Loucy (cell line): ENCODE measurements around the gene CYBA.

Source experiments
- H2AFZ ChIP-seq: fragments of 200-600 bp; sonication (generic); 2 replicates; pipeline ENCODE4 v1.6.0; 2016; ENCODE audit warnings: antibody characterized with exemption, mild to moderate bottlenecking, low read length, moderate library complexity
- H3F3A ChIP-seq: fragments of 200-600 bp; 2 replicates; pipeline ENCODE4 v1.6.0; 2016; ENCODE audit warnings: antibody characterized with exemption, low read depth, mild to moderate bottlenecking
- H3K27me3 ChIP-seq: fragments of 200-600 bp; sonication (generic); 2 replicates; pipeline ENCODE4 v1.6.1; 2014; ENCODE audit warnings: low read length, mild to moderate bottlenecking; ENCODE audit not compliant: insufficient read depth, poor library complexity, severe bottlenecking
- H3K36me3 ChIP-seq: fragments of 200-600 bp; sonication (generic); 2 replicates; pipeline ENCODE4 v1.6.1; 2016; ENCODE audit warnings: low read length; ENCODE audit not compliant: insufficient read depth
- H3K4me1 ChIP-seq: fragments of 200-600 bp; sonication (generic); 2 replicates; pipeline ENCODE4 v1.5.1; 2014; ENCODE audit warnings: low read length, mild to moderate bottlenecking; ENCODE audit not compliant: insufficient read depth, poor library complexity, severe bottlenecking
- H3K4me2 ChIP-seq: fragments of 200-600 bp; sonication (generic); 2 replicates; pipeline ENCODE4 v1.6.0; 2014; ENCODE audit warnings: antibody characterized with exemption, low read length, low read depth, mild to moderate bottlenecking; ENCODE audit not compliant: poor library complexity, severe bottlenecking
- H3K4me3 ChIP-seq: fragments of 200-600 bp; sonication (generic); 2 replicates; pipeline ENCODE4 v1.5.1; 2014; ENCODE audit warnings: low read length, mild to moderate bottlenecking, mixed read lengths; ENCODE audit not compliant: poor library complexity, severe bottlenecking
- H3K79me2 ChIP-seq: fragments of 200-600 bp; sonication (generic); 2 replicates; pipeline ENCODE4 v1.6.1; 2014; ENCODE audit warnings: low read length; ENCODE audit not compliant: insufficient read depth
- H3K9ac ChIP-seq: fragments of 200-600 bp; sonication (generic); 2 replicates; pipeline ENCODE4 v1.6.0; 2014; ENCODE audit warnings: mild to moderate bottlenecking, low read depth, low read length, moderate library complexity; ENCODE audit not compliant: poor library complexity, severe bottlenecking
- H3K9me2 ChIP-seq: fragments of 200-600 bp; sonication (generic); replicated peaks from 2 replicates; pipeline ENCODE4 v1.6.1; 2016; ENCODE audit warnings: low read depth, low read length, mixed read lengths
- H3K9me3 ChIP-seq: fragments of 200-600 bp; sonication (generic); 2 replicates; pipeline ENCODE4 v1.6.1; 2014; ENCODE audit warnings: mild to moderate bottlenecking, antibody characterized with exemption, low read length, low read depth; ENCODE audit not compliant: insufficient read depth
- H4K20me1 ChIP-seq: fragments of 200-600 bp; sonication (generic); 2 replicates; pipeline ENCODE4 v1.6.0; 2014; ENCODE audit warnings: antibody characterized with exemption, low read length, mild to moderate bottlenecking; ENCODE audit not compliant: insufficient read depth, poor library complexity, severe bottlenecking
- EZH2phosphoT487 ChIP-seq: fragments of 200-600 bp; IDR thresholded peaks from 2 replicates; pipeline ENCODE4 v1.6.1; 2018; ENCODE audit warnings: antibody characterized with exemption, mild to moderate bottlenecking, moderate library complexity, borderline replicate concordance
- TF ChIP-seq, protein P1 (sequence below): fragments of 200-600 bp; sonication (generic); conservative IDR thresholded peaks from 2 replicates; pipeline ENCODE4 v1.5.1; 2014; ENCODE audit warnings: mild to moderate bottlenecking, antibody characterized with exemption, low read length

Gene CYBA

DNA sequence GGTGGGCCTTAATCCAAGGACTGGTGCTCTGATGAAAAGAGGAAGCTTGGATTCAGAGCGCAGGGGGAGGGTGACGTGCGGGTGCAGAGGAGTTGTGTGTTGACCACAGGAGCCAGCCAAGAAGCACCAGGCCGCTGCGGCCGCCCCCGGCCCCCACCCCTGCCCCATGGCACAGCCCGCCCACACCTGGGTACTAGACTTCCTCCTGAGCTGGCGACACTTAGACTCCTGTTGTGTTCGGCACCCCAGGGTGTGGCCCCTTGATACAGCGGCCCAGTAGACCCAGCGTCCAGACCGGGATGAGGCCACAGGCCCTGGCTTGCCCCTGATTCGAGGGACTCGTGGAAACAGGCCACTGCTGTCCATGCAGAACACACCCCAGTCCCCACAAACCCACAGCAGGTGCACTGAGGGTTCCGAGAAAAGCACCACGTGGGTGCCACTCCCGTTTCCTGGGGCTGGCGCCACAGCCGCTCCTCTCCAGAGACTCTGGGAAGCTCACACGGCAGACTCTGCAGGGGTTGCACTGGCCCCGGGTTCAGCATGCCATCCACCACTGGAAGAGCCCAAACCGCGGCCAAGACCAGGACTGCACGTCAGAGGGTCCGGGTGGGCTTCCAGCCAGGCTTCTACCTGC, 41.2 kb upstream of the CYBA start:
- Histone ChIP-seq H3K9me3 (no peaks in the 10 kb centered on the region), H3K79me2 (no peaks in the 10 kb centered on the region), H3K9me2 (no peaks in the 10 kb centered on the region), H3K36me3 (no peaks in the 10 kb centered on the region), H3K4me2 (no peak overlapping the region), H4K20me1 (no peaks in the 10 kb centered on the region), H3K4me3 (no peak overlapping the region), H2AFZ (no peak overlapping the region), H3K4me1 (no peaks in the 10 kb centered on the region), H3K27me3 (no peaks in the 10 kb centered on the region), H3F3A (no peaks in the 10 kb centered on the region), H3K9ac (no peak overlapping the region)
- TF ChIP-seq, protein P1, sequence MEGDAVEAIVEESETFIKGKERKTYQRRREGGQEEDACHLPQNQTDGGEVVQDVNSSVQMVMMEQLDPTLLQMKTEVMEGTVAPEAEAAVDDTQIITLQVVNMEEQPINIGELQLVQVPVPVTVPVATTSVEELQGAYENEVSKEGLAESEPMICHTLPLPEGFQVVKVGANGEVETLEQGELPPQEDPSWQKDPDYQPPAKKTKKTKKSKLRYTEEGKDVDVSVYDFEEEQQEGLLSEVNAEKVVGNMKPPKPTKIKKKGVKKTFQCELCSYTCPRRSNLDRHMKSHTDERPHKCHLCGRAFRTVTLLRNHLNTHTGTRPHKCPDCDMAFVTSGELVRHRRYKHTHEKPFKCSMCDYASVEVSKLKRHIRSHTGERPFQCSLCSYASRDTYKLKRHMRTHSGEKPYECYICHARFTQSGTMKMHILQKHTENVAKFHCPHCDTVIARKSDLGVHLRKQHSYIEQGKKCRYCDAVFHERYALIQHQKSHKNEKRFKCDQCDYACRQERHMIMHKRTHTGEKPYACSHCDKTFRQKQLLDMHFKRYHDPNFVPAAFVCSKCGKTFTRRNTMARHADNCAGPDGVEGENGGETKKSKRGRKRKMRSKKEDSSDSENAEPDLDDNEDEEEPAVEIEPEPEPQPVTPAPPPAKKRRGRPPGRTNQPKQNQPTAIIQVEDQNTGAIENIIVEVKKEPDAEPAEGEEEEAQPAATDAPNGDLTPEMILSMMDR, result no peak
- no peak for TF ChIP-seq EZH2phosphoT487

DNA sequence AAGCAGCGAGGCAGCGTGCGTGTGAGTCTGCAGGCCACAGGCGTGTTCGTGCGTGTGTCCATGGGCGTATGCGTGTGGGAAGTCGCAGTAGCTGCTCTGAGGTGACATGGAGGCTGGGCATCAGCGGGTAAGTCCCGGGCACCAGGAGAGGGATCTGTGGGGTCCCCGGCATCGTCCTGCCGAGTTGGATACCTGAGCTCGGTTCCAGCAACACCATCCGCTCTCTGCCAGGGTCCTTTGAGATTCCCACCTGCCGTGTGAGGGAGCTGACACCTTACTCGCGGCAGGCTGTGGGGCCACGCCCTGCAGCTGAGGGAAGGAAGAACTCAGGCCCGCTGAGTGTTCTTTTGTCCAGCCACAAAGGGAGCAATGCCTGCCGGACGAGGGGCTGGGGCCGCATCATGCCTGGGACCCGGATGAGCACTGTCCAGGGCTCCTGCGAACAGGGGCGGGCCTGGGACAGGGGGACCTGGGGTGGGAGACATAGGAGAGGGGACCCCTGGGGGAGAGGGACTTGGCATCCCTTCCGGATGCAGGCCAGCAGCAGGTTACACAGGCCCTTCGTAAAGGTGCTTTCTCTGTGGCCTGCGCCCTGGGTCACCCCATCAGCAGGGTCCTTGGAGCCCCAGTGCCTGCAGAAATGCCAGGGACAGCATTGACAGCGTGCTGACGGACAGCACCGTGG, 40.4 kb upstream of the CYBA start:
- no peaks in the 10 kb centered on the region for H4K20me1 ChIP-seq
- no peaks in the 10 kb centered on the region for H3K27me3 ChIP-seq
- H3K4me1 ChIP-seq, result no peaks in the 10 kb centered on the region
- no peak overlapping the region for H3K9ac ChIP-seq
- H3F3A ChIP-seq, result no peaks in the 10 kb centered on the region
- TF ChIP-seq, protein P1, result no peak
- TF ChIP-seq EZH2phosphoT487, result no peak
- H3K4me3 ChIP-seq, result no peak overlapping the region
- H3K9me2 ChIP-seq, result no peaks in the 10 kb centered on the region
- no peak overlapping the region for H3K4me2 ChIP-seq
- no peaks in the 10 kb centered on the region for H3K79me2 ChIP-seq
- H3K36me3 ChIP-seq, result no peaks in the 10 kb centered on the region
- H2AFZ ChIP-seq, result no peak overlapping the region
- no peaks in the 10 kb centered on the region for H3K9me3 ChIP-seq

DNA sequence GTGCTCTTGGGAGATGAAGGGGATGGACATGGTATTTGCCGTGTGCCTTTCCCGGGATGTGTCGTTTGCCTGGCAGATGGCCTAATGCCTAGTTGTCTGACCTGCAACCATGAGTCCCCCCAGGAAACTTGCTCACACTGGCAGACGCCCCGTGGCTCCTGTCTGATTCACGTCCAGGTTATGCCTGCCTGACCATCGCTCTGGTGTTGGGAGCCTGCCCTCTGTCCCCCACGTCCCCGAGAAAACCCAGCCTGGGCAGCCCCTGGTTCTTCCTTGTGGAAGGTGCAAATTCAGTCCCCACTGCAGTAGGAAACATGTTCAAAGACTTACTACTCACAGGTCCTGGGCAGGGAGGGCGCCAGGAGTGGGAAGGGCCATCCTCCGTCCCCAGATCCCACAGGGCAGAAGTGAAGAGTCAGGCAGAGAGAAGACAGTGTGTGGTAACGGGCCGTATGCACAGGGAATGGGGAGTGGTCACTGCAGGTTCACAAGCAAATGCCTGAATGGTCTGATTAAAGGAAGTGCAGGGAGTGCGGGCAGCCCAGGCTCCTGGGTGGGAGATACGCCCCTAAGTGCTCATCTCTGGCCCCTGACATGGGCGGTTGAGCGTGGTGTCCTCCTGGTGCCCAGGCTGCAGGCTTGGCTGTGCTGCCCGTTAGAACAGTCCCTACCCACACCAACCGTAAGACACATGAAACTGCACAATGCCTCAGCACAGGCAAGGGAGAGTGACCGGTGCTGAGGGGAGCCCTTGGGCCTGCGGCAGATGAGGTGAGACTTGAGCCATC, 39.7 kb upstream of the CYBA start:
- H3F3A ChIP-seq, result no peaks in the 10 kb centered on the region
- no peaks in the 10 kb centered on the region for H3K27me3 ChIP-seq
- TF ChIP-seq, protein P1, result no peak
- no peak for TF ChIP-seq EZH2phosphoT487
- H3K4me3 ChIP-seq, result no peak overlapping the region
- no peak overlapping the region for H3K4me2 ChIP-seq
- H3K9ac ChIP-seq, result no peak overlapping the region
- H2AFZ ChIP-seq, result no peak overlapping the region
- no peaks in the 10 kb centered on the region for H3K9me3 ChIP-seq
- no peaks in the 10 kb centered on the region for H3K36me3 ChIP-seq
- H3K9me2 ChIP-seq, result no peaks in the 10 kb centered on the region
- no peaks in the 10 kb centered on the region for H3K79me2 ChIP-seq
- H4K20me1 ChIP-seq, result no peaks in the 10 kb centered on the region
- H3K4me1 ChIP-seq, result peaks cover 3% of the 10 kb centered on the region
